Stomach (tissue), 9 donors: ENCODE results near the gene DCXR. TPM values are rescaled to one million over a fixed set of nuclear protein-coding genes. Genes with fewer than 3 reads are reported as not detected.

ENCODE experiments used
- DNase-seq, 2 donors: peaks; one replicate each; pipeline versions ENCODE4 v3.0.0 to v3.0.0-alpha.2; 2013 to 2019
- H3K27ac ChIP-seq, 5 donors: fragments of 200-600 bp in 4 of 5; sonication (generic) in 4 of 5; one replicate each; pipeline ENCODE4 v1.5.1; 2013 to 2019; ENCODE audit warnings: mild to moderate bottlenecking in 1 of 5, moderate library complexity in 1 of 5
- H3K27me3 ChIP-seq, 3 donors: fragments of 200-600 bp; sonication (generic); one replicate each; pipeline ENCODE4 v1.5.1; 2017 to 2019; ENCODE audit warnings: mixed run types in 1 of 3
- H3K36me3 ChIP-seq, 4 donors: fragments of 200-600 bp; sonication (generic); 1 replicate in 3 of 4; 2 replicates in 1 of 4; pipeline ENCODE4 v1.5.1; 2016 to 2019
- H3K4me1 ChIP-seq, 4 donors: fragments of 200-600 bp; sonication (generic); one replicate each; pipeline ENCODE4 v1.5.1; 2016 to 2019
- H3K4me3 ChIP-seq, 4 donors: fragments of 200-600 bp; sonication (generic) in 3 of 4; one replicate each; pipeline ENCODE4 v1.5.1; 2016 to 2019; ENCODE audit warnings: mild to moderate bottlenecking in 1 of 4
- H3K9me3 ChIP-seq, 4 donors: fragments of 200-600 bp; sonication (generic); one replicate each; pipeline ENCODE4 v1.5.1; 2016 to 2019
- CTCF ChIP-seq, 7 experiments: fragments of 450-650 bp in 4 of 7; fragments of 200-600 bp in 3 of 7; sonication (generic) in 3 of 7; IDR thresholded peaks; one replicate each; pipeline ENCODE4 v1.5.1; 2016 to 2019; ENCODE audit warnings: antibody characterized with exemption in 7 of 7, control low read depth in 2 of 7, mild to moderate bottlenecking in 1 of 7
- EP300 ChIP-seq: sonication (generic); formaldehyde crosslinking; IDR thresholded peaks from one replicate; pipeline ENCODE4 v1.6.1; 2017; ENCODE audit warnings: antibody characterized with exemption
- POLR2A ChIP-seq, 4 donors: fragments of 450-650 bp; IDR thresholded peaks; one replicate each; pipeline ENCODE4 v1.6.1; 2016; ENCODE audit warnings: antibody characterized with exemption in 4 of 4, control low read depth in 2 of 4, mild to moderate bottlenecking in 1 of 4, moderate library complexity in 1 of 4
- POLR2AphosphoS5 ChIP-seq, 3 donors: sonication (generic); formaldehyde crosslinking; IDR thresholded peaks; one replicate each; pipeline ENCODE4 v1.6.1; 2016; ENCODE audit warnings: antibody characterized with exemption in 3 of 3
- WGBS, 5 donors: extraction: QIAGEN DNeasy Blood & Tissue Kit in 3 of 5; methylation state at CpG; one replicate each; pipeline versions ENCODE4 v1.1.5 to v1.1.7; 2013 to 2018; 5-methylcytosine and 5-hydroxymethylcytosine counted together
- intact Hi-C: fragments of 100-400 bp; cut with DNase I; formaldehyde crosslinking; loops from one replicate; pipeline ENCODE4 v1.15.1; 2023; ENCODE audit warnings: low total_unique reads
- polyA plus RNA-seq, 3 donors: library from polyadenylated mRNA; stranded (reverse); fragments of 200-250 nt; gene quantifications; one replicate each; pipeline ENCODE4 v1.2.3, GENCODE V29; 2013
- total RNA-seq, 5 donors: library from RNA; depleted of rRNA; stranded (reverse); fragments of >200 nt; gene quantifications; one replicate each; pipeline versions ENCODE4 v1.1.0 to v1.2.3, GENCODE V29; 2014 to 2016
- donor health status: healthy with polysubstance abuse.
- donor health status: Bipolar disorder and iron deficiency.
- donor health status: healthy.

The DCXR gene
- total and polyA plus RNA-seq, 8 donors: 11.1 to 461 (median 231) TPM

- Histone ChIP-seq H3K27ac (peak overlapping the region; percentile 73 to 87 (median 81)), H3K36me3 (peaks cover 0 to 26% (median 18%) of the 10 kb centered on the region in 4 donors), H3K27me3 (peaks cover 0 to 14% (median 8%) of the 10 kb centered on the region in 3 donors), H3K4me3 (peak overlapping the region; percentile 45 to 71 (median 60)), H3K4me1 (peaks cover 19 to 42% (median 31%) of the 10 kb centered on the region in 4 donors), H3K9me3 (no peaks in the 10 kb centered on the region)
- TF ChIP-seq EP300 (no peak), POLR2AphosphoS5 (IDR thresholded peaks at IDR 0.05) (peak in 2 of 3 donors; percentile 49 to 82), CTCF (IDR thresholded peaks at IDR 0.05) (peak in 5 of 7 experiments; percentile 89 to 95 (median 92)), POLR2A (IDR thresholded peaks at IDR 0.05) (no peak)
- DNase-seq: peak; percentile 90 to 94
- intact Hi-C loops: no loop called here
- 0 to 6% (median 1%) methylated on average over 17 to 94 of the region's 94 CpGs for WGBS, 5 donors
Measured at GRCh38 chr17:82030470-82031302, 6.8 kb downstream of the DCXR start.

- intact Hi-C loops: loop anchor here (2.0 kb wide), 1 partner anchor 125 kb away; no protein-coding TSS in a partner anchor
- H3K27ac ChIP-seq: peak overlapping the region in 2 of 5 donors; percentile 11 to 73
- TF ChIP-seq POLR2AphosphoS5 (IDR thresholded peaks at IDR 0.05): no peak
- no peak for TF ChIP-seq EP300
- no peak for TF ChIP-seq POLR2A (IDR thresholded peaks at IDR 0.05)
- no peak for TF ChIP-seq CTCF (IDR thresholded peaks at IDR 0.05)
- H3K36me3 ChIP-seq: peaks cover 0 to 21% (median 14%) of the 10 kb centered on the region in 4 donors
- H3K9me3 ChIP-seq: no peaks in the 10 kb centered on the region
- DNase-seq: no peak
- H3K4me3 ChIP-seq: peak overlapping the region in 3 of 4 donors; percentile 51 to 71 (median 68)
- H3K27me3 ChIP-seq: peaks cover 0 to 14% (median 8%) of the 10 kb centered on the region in 3 donors
- WGBS, 5 donors: 54 to 63% (median 60%) methylated on average over 22 to 31 of the region's 31 CpGs; no CpG with 5 or more reads in 1 of the 5 donors
- peaks cover 16 to 36% (median 31%) of the 10 kb centered on the region in 4 donors for H3K4me1 ChIP-seq
Measured at GRCh38 chr17:82029990-82030469, 7.5 kb downstream of the DCXR start.

GRCh38 chr17:82029391-82029790 lies 8.1 kb downstream of the DCXR start:
- Histone ChIP-seq H3K4me1 (peaks cover 18 to 37% (median 36%) of the 10 kb centered on the region in 4 donors), H3K27ac (no peak overlapping the region), H3K27me3 (peaks cover 0 to 14% (median 8%) of the 10 kb centered on the region in 3 donors), H3K9me3 (no peaks in the 10 kb centered on the region), H3K36me3 (peaks cover 0 to 21% (median 10%) of the 10 kb centered on the region in 4 donors), H3K4me3 (no peak overlapping the region)
- WGBS, 5 donors: 83 to 92% (median 90%) methylated on average over 7 to 16 of the region's 16 CpGs
- no peak for DNase-seq
- intact Hi-C loops: loop anchor here (2.0 kb wide), 1 partner anchor 125 kb away; no protein-coding TSS in a partner anchor
- TF ChIP-seq POLR2AphosphoS5 (IDR thresholded peaks at IDR 0.05) (no peak), CTCF (IDR thresholded peaks at IDR 0.05) (no peak), POLR2A (IDR thresholded peaks at IDR 0.05) (no peak), EP300 (no peak)

- intact Hi-C loops: loop anchor here (2.0 kb wide), 1 partner anchor 126 kb away; no protein-coding TSS in a partner anchor
- 92 to 99% (median 98%) methylated on average over 7 to 9 of the region's 9 CpGs for WGBS, 5 donors
- TF ChIP-seq POLR2AphosphoS5 (IDR thresholded peaks at IDR 0.05) (no peak), EP300 (no peak), POLR2A (IDR thresholded peaks at IDR 0.05) (no peak), CTCF (IDR thresholded peaks at IDR 0.05) (no peak)
- Histone ChIP-seq H3K4me3 (no peak overlapping the region), H3K27me3 (peaks cover 0 to 14% (median 8%) of the 10 kb centered on the region in 3 donors), H3K36me3 (peaks cover 0 to 21% (median 10%) of the 10 kb centered on the region in 4 donors), H3K27ac (no peak overlapping the region), H3K9me3 (no peaks in the 10 kb centered on the region), H3K4me1 (peaks cover 22 to 40% (median 37%) of the 10 kb centered on the region in 4 donors)
- no peak for DNase-seq
Measured at GRCh38 chr17:82028966-82029365, 8.5 kb downstream of the DCXR start.
